ENCODE results near the gene TMEM175.

- TF ChIP-seq HMGXB4 (CRISPR knock-in tag; IDR thresholded peaks at IDR 0.05) = no peak
- TF ChIP-seq TAF1 (IDR thresholded peaks at IDR 0.05; ENCODE audit: control insufficient read depth, extremely low read depth, insufficient read depth, low read length, severe bottlenecking) = no peak
- no peak for TF ChIP-seq BHLHE40 (IDR thresholded peaks at IDR 0.05; ENCODE audit: low read length)
- no peak for TF ChIP-seq SIRT6 (IDR thresholded peaks at IDR 0.05; ENCODE audit: low read depth, low read length)
- no peak for TF ChIP-seq CTCF (IDR thresholded peaks at IDR 0.05 in 2 of 3, conservative IDR thresholded peaks at IDR 0.05 in 1 of 3; ENCODE audit: insufficient read depth in 2 of 3, low read depth in 1 of 3, low read length in 3 of 3)
- TF ChIP-seq POLR2AphosphoS5 (IDR thresholded peaks at IDR 0.05; ENCODE audit: control insufficient read depth, insufficient read depth, low read depth, low read length) = no peak
- no peak for TF ChIP-seq TBP (optimal IDR thresholded peaks at IDR 0.05; ENCODE audit: low read depth, low read length)
- TF ChIP-seq TOE1 (IDR thresholded peaks at IDR 0.05; ENCODE audit: borderline replicate concordance) = no peak
- no peak for TF ChIP-seq TOE1 (CRISPR knock-in tag; IDR thresholded peaks at IDR 0.05; ENCODE audit: borderline replicate concordance, low read depth)
Measured at GRCh38 chr4:884259-884658, 48.0 kb upstream of the TMEM175 start.

All from K562 (cell line).